Nasal cavity respiratory epithelium epithelial cell of viscerocranial mucosa (primary cell): ENCODE data around the gene RELB. TPM values are rescaled to one million over a fixed set of nuclear protein-coding genes. Genes with fewer than 3 reads are reported as not detected.

Source experiments
- total RNA-seq: library from RNA; depleted of rRNA; stranded (reverse); fragments of >200 nt; gene quantifications from 2 replicates; pipeline ENCODE4 v1.2.3, GENCODE V29; 2014

The RELB gene
- total RNA-seq = 5.8 and 14.2 TPM in 2 replicates

GRCh38 chr19:45001087-45001739 lies at the start of gene RELB:
TSS of gene RELB (plus strand) at chr19:45001464. CDS start at chr19:45001580, 116 bp downstream.

GRCh38 chr19:44954649-44955504 lies 46.4 kb upstream of the RELB start, which contains the start of gene CLPTM1:
TSS of gene CLPTM1 (plus strand) at chr19:44955380. CDS start at chr19:44955396, 16 bp downstream.

GRCh38 chr19:45038931-45039893 lies 37.9 kb downstream of the RELB start, which contains the start of gene CLASRP:
TSS of gene CLASRP (plus strand) at chr19:45039045. CDS start at chr19:45040213, 1,168 bp downstream.

GRCh38 chr19:45076029-45076850 lies 75.0 kb downstream of the RELB start, which contains the start of gene ZNF296:
TSS of gene ZNF296 (minus strand) at chr19:45076478. CDS start at chr19:45076373, 105 bp downstream.

GRCh38 chr19:45079063-45079910 lies 78.0 kb downstream of the RELB start, which contains the start of gene GEMIN7:
TSS of gene GEMIN7 (plus strand) at chr19:45079260. CDS start at chr19:45090115, 10,855 bp downstream.

Other genes starting within 250 kb of the RELB start
- 59.5 and 120 TPM in 2 replicates for gene CBLC, start 223.6 kb upstream of the RELB start, total RNA-seq
- 26.0 and 61.4 TPM in 2 replicates for gene BCAM, start 192.4 kb upstream of the RELB start, total RNA-seq
- 49.9 and 65.4 TPM in 2 replicates for gene NECTIN2, start 155.2 kb upstream of the RELB start, total RNA-seq
- 62.5 and 73.3 TPM in 2 replicates for gene TOMM40, start 110.2 kb upstream of the RELB start, total RNA-seq
- 27.3 and 227 TPM in 2 replicates for gene APOE, start 95.7 kb upstream of the RELB start, total RNA-seq
- 0.43 TPM in 1 of 2 replicates, not detected in the other for gene APOC1, start 86.9 kb upstream of the RELB start, total RNA-seq
- gene APOC4, start 59.2 kb upstream of the RELB start, total RNA-seq = not detected in 2 replicates
- not detected in 2 replicates for gene APOC2, start 55.4 kb upstream of the RELB start, total RNA-seq
- 33.5 and 73.4 TPM in 2 replicates for gene CLPTM1, start 46.1 kb upstream of the RELB start, total RNA-seq
- 7.2 and 15.0 TPM in 2 replicates for gene CLASRP, start 37.6 kb downstream of the RELB start, total RNA-seq
- gene ZNF296, start 75.0 kb downstream of the RELB start, total RNA-seq = 0.68 and 1.2 TPM in 2 replicates
- 14.9 and 27.0 TPM in 2 replicates for gene GEMIN7, start 77.8 kb downstream of the RELB start, total RNA-seq
- 16.1 and 35.8 TPM in 2 replicates for gene PPP1R37, start 91.7 kb downstream of the RELB start, total RNA-seq
- 0.34 and 0.93 TPM in 2 replicates for gene NKPD1, start 159.5 kb downstream of the RELB start, total RNA-seq
- 7.9 and 8.2 TPM in 2 replicates for gene TRAPPC6A, start 176.8 kb downstream of the RELB start, total RNA-seq
- gene BLOC1S3, start 177.3 kb downstream of the RELB start, total RNA-seq = 6.1 and 6.2 TPM in 2 replicates
- 0.07 TPM in 1 of 2 replicates, not detected in the other for gene EXOC3L2, start 243.9 kb downstream of the RELB start, total RNA-seq
- gene MARK4, start 249.8 kb downstream of the RELB start, total RNA-seq = 6.8 and 40.3 TPM in 2 replicates